RWPE1 (cell line): ENCODE results near the gene ANKH.

ENCODE experiments used
- CTCF ChIA-PET: fragments of 350-600 bp; sonication (Branson Sonifier 250); formaldehyde crosslinking; extraction: SDS; loops from one replicate; lab custom pipeline; 2021; lab: Yijun Ruan, JAX
- POLR2A ChIA-PET: fragments of 400-600 bp; formaldehyde crosslinking; extraction: SDS; loops from one replicate; lab custom pipeline; 2020; ENCODE audit warnings: antibody characterized with exemption; ENCODE audit not compliant: low non-redundant PET; lab: Yijun Ruan, JAX
- DNase-seq: peaks from one replicate; pipeline ENCODE4 v3.0.0; 2012; ENCODE audit warnings: low spot score
- H3K27ac ChIP-seq: fragments of 450-650 bp; 2 replicates; pipeline ENCODE4 v1.5.1; 2017
- TF ChIP-seq, protein P1 (sequence below): fragments of 450-650 bp; conservative IDR thresholded peaks from 2 replicates; pipeline ENCODE4 v1.5.1; 2017; ENCODE audit warnings: low read depth, mild to moderate bottlenecking

ANKH gene

DNA sequence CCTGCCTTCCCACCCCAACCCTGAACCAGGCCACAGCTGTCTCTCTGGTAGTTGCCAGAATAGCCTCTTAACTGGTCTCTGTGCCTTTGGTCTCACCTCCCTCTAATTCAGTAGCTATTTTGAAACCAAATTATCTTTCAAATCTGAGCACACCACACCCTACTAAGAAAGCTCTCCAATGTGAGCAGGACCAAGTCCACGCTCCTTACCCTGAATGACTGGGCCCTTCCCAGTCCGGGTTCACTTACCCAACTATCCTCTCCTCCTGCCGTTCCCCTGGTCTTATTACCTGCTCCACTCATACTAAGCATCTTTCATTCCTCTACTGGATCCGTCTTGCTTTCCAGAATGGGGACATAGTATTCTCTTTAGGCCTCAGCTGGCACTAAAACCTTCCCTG lies 16.8 kb downstream of the ANKH start:
- CTCF ChIA-PET, result interaction anchor here (0.6 kb wide), 1 partner anchor 116 kb away, joined by 3 read pairs; no protein-coding TSS in a partner anchor
- TF ChIP-seq, protein P1, sequence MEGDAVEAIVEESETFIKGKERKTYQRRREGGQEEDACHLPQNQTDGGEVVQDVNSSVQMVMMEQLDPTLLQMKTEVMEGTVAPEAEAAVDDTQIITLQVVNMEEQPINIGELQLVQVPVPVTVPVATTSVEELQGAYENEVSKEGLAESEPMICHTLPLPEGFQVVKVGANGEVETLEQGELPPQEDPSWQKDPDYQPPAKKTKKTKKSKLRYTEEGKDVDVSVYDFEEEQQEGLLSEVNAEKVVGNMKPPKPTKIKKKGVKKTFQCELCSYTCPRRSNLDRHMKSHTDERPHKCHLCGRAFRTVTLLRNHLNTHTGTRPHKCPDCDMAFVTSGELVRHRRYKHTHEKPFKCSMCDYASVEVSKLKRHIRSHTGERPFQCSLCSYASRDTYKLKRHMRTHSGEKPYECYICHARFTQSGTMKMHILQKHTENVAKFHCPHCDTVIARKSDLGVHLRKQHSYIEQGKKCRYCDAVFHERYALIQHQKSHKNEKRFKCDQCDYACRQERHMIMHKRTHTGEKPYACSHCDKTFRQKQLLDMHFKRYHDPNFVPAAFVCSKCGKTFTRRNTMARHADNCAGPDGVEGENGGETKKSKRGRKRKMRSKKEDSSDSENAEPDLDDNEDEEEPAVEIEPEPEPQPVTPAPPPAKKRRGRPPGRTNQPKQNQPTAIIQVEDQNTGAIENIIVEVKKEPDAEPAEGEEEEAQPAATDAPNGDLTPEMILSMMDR, result no peak
- no peak for DNase-seq
- H3K27ac ChIP-seq, result no peak overlapping the region
- POLR2A ChIA-PET, result no interaction called here

DNA sequence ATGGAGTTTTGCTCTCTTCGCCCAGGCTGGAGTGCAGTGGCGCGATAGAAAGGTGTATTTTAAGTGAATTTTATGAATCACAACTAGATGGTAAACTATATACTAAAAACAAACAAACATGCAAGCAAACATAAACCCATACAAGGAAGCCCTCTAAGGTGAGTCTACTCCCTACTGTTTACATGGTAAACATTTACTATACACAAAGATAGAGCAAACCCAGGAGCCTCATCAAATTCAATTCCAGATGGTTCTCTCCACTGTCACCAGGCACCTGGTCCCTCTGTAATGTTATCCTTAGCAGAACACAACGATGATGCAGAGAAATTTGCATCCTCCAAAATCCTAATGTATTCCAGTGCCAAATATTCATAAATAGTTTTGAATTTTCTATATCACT lies 17.9 kb downstream of the ANKH start:
- ChIA-PET POLR2A (no interaction called here), CTCF (no interaction called here)
- no peak overlapping the region for H3K27ac ChIP-seq
- DNase-seq, result no peak
- TF ChIP-seq, protein P1, result no peak

DNA sequence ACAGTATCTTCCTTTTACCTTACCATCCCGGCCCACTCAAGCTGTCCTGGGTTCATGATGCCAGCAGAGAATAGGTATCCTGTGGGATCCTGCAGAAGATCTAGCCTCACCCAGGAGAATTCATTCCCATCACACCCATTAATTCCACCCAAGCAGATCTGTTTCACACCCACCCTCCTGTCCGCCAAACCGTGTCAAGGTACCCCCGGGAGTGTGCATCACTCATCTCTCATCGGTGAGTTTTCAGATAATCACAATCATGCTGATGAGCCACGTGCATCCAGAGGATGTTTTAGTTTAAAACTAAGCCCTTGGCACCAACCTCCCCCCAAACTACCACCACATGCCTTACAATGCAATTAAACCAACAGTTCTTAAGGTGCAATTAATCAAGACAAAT lies 18.8 kb downstream of the ANKH start:
- CTCF ChIA-PET, result no interaction called here
- no peak for DNase-seq

DNA sequence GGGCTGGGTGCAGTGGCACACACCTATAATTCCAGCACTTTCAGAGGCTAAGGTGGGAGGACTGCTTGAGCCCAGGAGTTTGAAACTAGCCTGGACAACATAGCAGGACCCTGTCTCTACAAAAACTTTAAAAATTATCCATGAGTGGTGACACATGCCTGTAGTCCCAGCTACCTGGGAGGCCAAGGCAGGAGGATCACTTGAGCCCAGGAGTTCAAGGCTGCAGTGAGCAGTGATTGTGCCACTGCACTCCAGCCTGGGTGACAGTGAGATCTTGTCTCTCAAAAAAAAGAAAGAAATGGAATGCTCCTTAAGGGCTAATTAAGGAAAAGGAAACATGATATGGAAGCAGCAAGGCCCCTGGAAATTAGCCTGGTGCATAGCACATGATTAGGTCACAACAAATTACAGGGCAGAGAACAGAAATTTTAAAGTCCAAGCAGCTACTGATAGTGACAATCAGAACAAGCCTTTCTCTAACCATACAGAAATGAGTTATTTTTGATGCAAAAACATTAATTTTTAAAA lies 19.5 kb downstream of the ANKH start:
- TF ChIP-seq, protein P1, result no peak
- ChIA-PET POLR2A (no interaction called here), CTCF (no interaction called here)
- no peak for DNase-seq
- no peak overlapping the region for H3K27ac ChIP-seq

More for the DNA sequence above, 18.8 kb downstream of the ANKH start:
- TF ChIP-seq, protein P1, result no peak
- H3K27ac ChIP-seq, result no peak overlapping the region
- POLR2A ChIA-PET, result no interaction called here

DNA sequence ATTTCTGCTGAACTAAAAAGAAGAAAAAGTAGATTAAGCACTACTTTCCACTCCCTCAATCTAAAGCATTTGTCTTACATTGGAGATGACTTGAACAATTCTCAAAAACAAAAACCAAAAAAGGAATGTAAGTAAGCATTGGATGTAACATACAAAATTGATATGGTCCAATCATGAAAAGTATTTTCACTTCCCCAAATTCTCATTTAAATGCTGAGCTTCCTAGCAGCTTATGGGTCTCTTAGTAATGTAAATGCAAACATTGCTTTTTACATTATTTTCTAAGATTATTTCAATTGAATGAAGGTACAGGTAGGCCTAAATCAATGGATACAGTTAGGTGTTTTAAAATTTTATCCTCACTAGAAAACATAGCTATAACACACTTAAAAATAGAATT lies 20.0 kb downstream of the ANKH start:
- ChIA-PET CTCF (no interaction called here), POLR2A (no interaction called here)
- TF ChIP-seq, protein P1, result no peak
- no peak for DNase-seq
- H3K27ac ChIP-seq, result no peak overlapping the region

DNA sequence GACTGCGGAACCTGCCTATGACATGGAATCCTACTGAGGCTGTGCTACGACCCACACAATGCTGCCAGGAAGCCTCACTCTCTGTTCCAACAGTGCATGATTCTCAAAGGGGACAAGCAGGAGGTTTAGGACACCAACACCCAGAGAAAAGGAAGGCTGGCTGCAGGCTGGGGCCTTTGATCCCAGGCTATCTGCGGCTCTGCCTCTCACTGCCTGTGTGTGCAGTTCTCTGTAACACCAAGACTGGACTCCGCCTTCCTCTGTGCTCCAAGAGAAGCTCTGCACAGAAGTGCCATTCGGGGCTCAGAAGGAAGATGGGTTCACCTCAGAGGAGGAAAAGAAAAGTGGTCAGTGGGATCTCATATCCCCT lies 20.5 kb downstream of the ANKH start:
- TF ChIP-seq, protein P1, result no peak
- H3K27ac ChIP-seq, result no peak overlapping the region
- ChIA-PET POLR2A (no interaction called here), CTCF (no interaction called here)
- DNase-seq, result no peak
